OCI-LY7 (cell line): Measurements from ENCODE around the gene CRIM1.

Experiments
- CTCF ChIP-seq: fragments of 200-600 bp; sonication (generic); conservative IDR thresholded peaks from 2 replicates; pipeline ENCODE4 v1.5.1; 2014; ENCODE audit warnings: mild to moderate bottlenecking, antibody characterized with exemption, low read length, moderate library complexity, mixed read lengths
- EZH2phosphoT487 ChIP-seq: fragments of 200-600 bp; sonication (generic); IDR thresholded peaks from 2 replicates; pipeline ENCODE4 v1.6.1; 2018; ENCODE audit warnings: low read depth, borderline replicate concordance, mild to moderate bottlenecking, mixed run types, antibody characterized with exemption, low read length, moderate library complexity, mixed read lengths

DNA sequence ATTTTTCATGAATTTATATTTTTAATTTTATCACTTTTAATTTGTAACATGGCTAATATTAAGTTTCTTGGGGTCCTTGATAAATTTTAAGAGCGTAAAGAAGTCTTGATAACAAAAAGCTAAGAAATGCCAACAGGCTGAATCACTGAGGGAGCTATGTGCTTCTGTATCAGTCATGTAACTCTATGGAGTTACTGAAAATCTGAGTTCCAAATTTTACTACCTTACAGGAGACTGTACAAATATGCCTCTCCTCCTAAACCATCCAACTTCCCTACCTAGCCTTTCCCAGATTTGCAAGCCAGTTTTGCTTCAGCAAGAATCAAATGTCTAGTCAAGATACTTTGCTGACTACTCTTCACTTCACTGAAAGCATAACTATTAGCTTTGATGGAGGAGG, 206.7 kb downstream of the CRIM1 start:
- TF ChIP-seq CTCF = no peak
- TF ChIP-seq EZH2phosphoT487 = no peak
